Fibroblast of lung (primary cell): Measurements from ENCODE around the gene PLAC1. TPM values are rescaled to one million over a fixed set of nuclear protein-coding genes. Genes with fewer than 3 reads are reported as not detected.

Experiments
- DNase-seq, 2 donors: peaks; one replicate each; pipeline versions ENCODE4 v3.0.0 to v3.0.0-alpha.2; 2010; ENCODE audit warnings: low read depth in 2 of 2
- H2AFZ ChIP-seq: 2 replicates; pipeline ENCODE4 v1.5.1; 2012; ENCODE audit warnings: low read length, control low read depth, inconsistent platforms
- H3K27ac ChIP-seq: 2 replicates; pipeline ENCODE4 v1.5.1; 2011; ENCODE audit warnings: low read length, control low read depth; ENCODE audit not compliant: insufficient read depth
- H3K27me3 ChIP-seq: 2 replicates; pipeline ENCODE4 v1.5.1; 2011; ENCODE audit warnings: mild to moderate bottlenecking, low read length; ENCODE audit not compliant: control insufficient read depth, insufficient read depth
- H3K36me3 ChIP-seq: 2 replicates; pipeline ENCODE4 v1.5.1; 2011; ENCODE audit warnings: low read length; ENCODE audit not compliant: control insufficient read depth, insufficient read depth
- H3K4me1 ChIP-seq: 2 replicates; pipeline ENCODE4 v1.5.1; 2011; ENCODE audit warnings: low read length; ENCODE audit not compliant: control insufficient read depth, insufficient read depth; ENCODE audit errors: extremely low read depth
- H3K4me2 ChIP-seq: 2 replicates; pipeline ENCODE4 v1.5.1; 2011; ENCODE audit warnings: low read length, control low read depth; ENCODE audit not compliant: insufficient read depth; ENCODE audit errors: extremely low read depth
- H3K4me3 ChIP-seq, 4 experiments: fragments of 200-600 bp in 1 of 4; sonication (generic) in 1 of 4; replicated peaks in 1 of 4; 2 replicates each; pipeline ENCODE4 v1.5.1; 2011 to 2016; ENCODE audit warnings: low read length in 4 of 4, low read depth in 3 of 4, mild to moderate bottlenecking in 3 of 4, control low read depth in 2 of 4, inconsistent platforms in 1 of 4, mixed read lengths in 1 of 4; ENCODE audit not compliant: insufficient read depth in 1 of 4; ENCODE audit errors: control extremely low read depth in 1 of 4
- H3K79me2 ChIP-seq: 2 replicates; pipeline ENCODE4 v1.5.1; 2012; ENCODE audit warnings: mild to moderate bottlenecking, low read length, inconsistent platforms; ENCODE audit not compliant: control insufficient read depth, insufficient read depth
- H3K9ac ChIP-seq: 2 replicates; pipeline ENCODE4 v1.5.1; 2011; ENCODE audit warnings: mild to moderate bottlenecking, low read length, control low read depth; ENCODE audit not compliant: insufficient read depth
- H3K9me3 ChIP-seq: 2 replicates; pipeline ENCODE4 v1.5.1; 2012; ENCODE audit warnings: low read depth, low read length; ENCODE audit not compliant: control insufficient read depth, insufficient read depth
- H4K20me1 ChIP-seq: 2 replicates; pipeline ENCODE4 v1.5.1; 2011; ENCODE audit warnings: low read length; ENCODE audit not compliant: control insufficient read depth, insufficient read depth; ENCODE audit errors: extremely low read depth
- CTCF ChIP-seq, 2 donors: IDR thresholded peaks in 1 of 2; conservative IDR thresholded peaks in 1 of 2; 1 replicate in 1 of 2; 2 replicates in 1 of 2; pipeline ENCODE4 v1.5.1; 2011 to 2012; ENCODE audit warnings: low read length in 2 of 2, control low read depth in 1 of 2, inconsistent platforms in 1 of 2, low read depth in 1 of 2, mild to moderate bottlenecking in 1 of 2
- EZH2 ChIP-seq: IDR thresholded peaks from 2 replicates; pipeline ENCODE4 v1.5.1; 2012; ENCODE audit warnings: low read length, control low read depth, mild to moderate bottlenecking; ENCODE audit errors: missing control alignments
- polyA plus RNA-seq, 2 donors: library from polyadenylated mRNA; depleted of rRNA in 1 of 2; stranded (reverse) in 1 of 2; unstranded in 1 of 2; fragments of >200 nt; gene quantifications; 2 replicates each; pipeline ENCODE4 v1.2.1, GENCODE V29; 2011 to 2012; ENCODE audit warnings: missing spikeins in 1 of 2
- total RNA-seq: library from RNA; depleted of rRNA; stranded (reverse); fragments of >200 nt; gene quantifications from 2 replicates; pipeline ENCODE4 v1.2.1, GENCODE V29; 2014

The PLAC1 gene
- total and polyA plus RNA-seq, 2 donors (not counting 1 experiment from before 2014, with no cell fraction given): 0.17 to 0.22 TPM

DNA sequence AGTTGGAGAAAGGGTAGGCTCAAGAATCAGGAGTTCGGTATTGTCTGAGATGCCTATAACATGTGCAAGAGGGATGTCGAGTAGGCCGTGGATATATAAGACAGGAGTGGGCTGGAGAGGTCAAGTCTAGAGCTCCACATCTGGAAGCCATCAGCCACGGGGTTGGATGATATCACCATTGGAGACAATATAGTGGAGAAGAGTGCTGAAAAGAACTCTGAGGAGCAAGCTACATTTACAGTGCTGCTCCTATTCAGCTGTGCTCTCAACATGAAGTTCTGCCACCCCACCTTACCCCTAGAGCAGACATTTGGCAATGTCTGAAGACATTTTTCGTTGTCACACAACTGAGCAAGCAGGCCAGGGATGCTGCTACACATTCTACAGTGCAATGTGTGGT is 20.9 kb upstream of the PLAC1 start:
- Histone ChIP-seq H3K9me3 (no peaks in the 10 kb centered on the region), H3K4me2 (no peak overlapping the region), H3K36me3 (no peaks in the 10 kb centered on the region), H3K27ac (no peak overlapping the region), H4K20me1 (no peaks in the 10 kb centered on the region), H2AFZ (no peak overlapping the region), H3K4me3 (no peak overlapping the region), H3K4me1 (peaks cover 4% of the 10 kb centered on the region), H3K9ac (no peak overlapping the region), H3K79me2 (no peaks in the 10 kb centered on the region), H3K27me3 (no peaks in the 10 kb centered on the region)
- peak; percentile 36 to 53 for DNase-seq
- no peak for TF ChIP-seq CTCF (conservative IDR thresholded peaks at IDR 0.05 in 1 of 2, IDR thresholded peaks at IDR 0.05 in 1 of 2; ENCODE audit: low read depth in 1 of 2, low read length in 2 of 2)
- TF ChIP-seq EZH2: no peak

- H3K27ac ChIP-seq: no peak overlapping the region
- no peaks in the 10 kb centered on the region for H3K27me3 ChIP-seq
- H3K9ac ChIP-seq: no peak overlapping the region
- peaks cover 4% of the 10 kb centered on the region for H3K4me1 ChIP-seq
- no peaks in the 10 kb centered on the region for H3K79me2 ChIP-seq
- TF ChIP-seq CTCF (conservative IDR thresholded peaks at IDR 0.05 in 1 of 2, IDR thresholded peaks at IDR 0.05 in 1 of 2; ENCODE audit: low read depth in 1 of 2, low read length in 2 of 2) (no peak), EZH2 (no peak)
- no peak overlapping the region for H3K4me3 ChIP-seq
- no peak overlapping the region for H3K4me2 ChIP-seq
- no peaks in the 10 kb centered on the region for H3K36me3 ChIP-seq
- DNase-seq: no peak
- H3K9me3 ChIP-seq: no peaks in the 10 kb centered on the region
- no peak overlapping the region for H2AFZ ChIP-seq
- no peaks in the 10 kb centered on the region for H4K20me1 ChIP-seq
These were observed 19.1 kb upstream of the PLAC1 start for GRCh38 chrX:134677332-134677731.

DNA sequence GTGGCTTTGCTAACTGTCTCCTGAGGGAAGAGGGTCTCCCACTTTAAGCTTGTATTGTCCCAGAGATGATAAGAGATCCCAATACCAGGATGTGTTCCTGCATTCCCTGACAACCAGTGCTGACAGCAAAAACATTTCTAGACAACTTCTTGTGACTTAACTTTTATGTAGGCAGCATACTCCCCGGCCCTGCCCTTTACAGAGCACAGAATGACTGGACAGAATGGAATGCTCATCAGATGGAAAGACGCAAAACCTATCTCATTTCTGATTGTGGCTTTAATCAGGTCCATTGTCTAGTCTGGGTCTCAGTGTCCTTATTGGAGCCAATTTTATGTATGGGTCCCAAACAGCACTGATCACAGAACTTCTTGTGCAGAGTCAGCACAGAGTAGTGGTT is 18.2 kb upstream of the PLAC1 start:
- H4K20me1 ChIP-seq: no peaks in the 10 kb centered on the region
- no peaks in the 10 kb centered on the region for H3K27me3 ChIP-seq
- H3K4me3 ChIP-seq: no peak overlapping the region
- TF ChIP-seq EZH2 (no peak), CTCF (conservative IDR thresholded peaks at IDR 0.05 in 1 of 2, IDR thresholded peaks at IDR 0.05 in 1 of 2; ENCODE audit: low read depth in 1 of 2, low read length in 2 of 2) (no peak)
- H3K4me1 ChIP-seq: peaks cover 5% of the 10 kb centered on the region
- no peak overlapping the region for H3K9ac ChIP-seq
- DNase-seq: peak; percentile 57 to 86
- H2AFZ ChIP-seq: no peak overlapping the region
- no peaks in the 10 kb centered on the region for H3K36me3 ChIP-seq
- H3K9me3 ChIP-seq: no peaks in the 10 kb centered on the region
- H3K79me2 ChIP-seq: no peaks in the 10 kb centered on the region
- H3K27ac ChIP-seq: peak overlapping the region; percentile 4
- H3K4me2 ChIP-seq: no peak overlapping the region
